EL (cell line): Measurements from ENCODE around the gene ATP13A4.
"Not testable (repeated sequence)": the region's sequence is repeated elsewhere in the genome, so short reads cannot be mapped to it uniquely, and the experiment has no call there.

Experiments used
- DNase-seq: peaks from one replicate; pipeline ENCODE4 v3.0.0-alpha.2; 2016

ATP13A4 gene

DNA sequence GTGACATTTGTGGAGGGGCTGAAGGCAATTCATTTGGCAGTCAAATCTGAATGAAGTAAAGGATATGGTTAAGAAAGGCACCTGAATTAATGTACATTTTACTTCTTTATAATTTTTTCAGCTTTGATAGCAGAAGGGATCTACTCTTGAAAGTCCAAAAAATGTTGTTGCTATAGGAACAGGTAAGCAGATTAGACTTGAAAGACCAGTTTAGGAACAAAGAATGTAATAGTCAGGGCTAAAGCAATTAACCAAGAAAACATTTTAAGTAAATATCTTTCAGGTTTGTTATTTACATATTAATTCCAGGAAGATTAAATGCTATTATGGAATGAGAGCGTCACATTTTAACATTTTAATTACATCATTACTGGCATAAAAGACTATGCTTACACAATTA lies 1.1 kb downstream of the ATP13A4 start:
- DNase-seq: no peak

DNA sequence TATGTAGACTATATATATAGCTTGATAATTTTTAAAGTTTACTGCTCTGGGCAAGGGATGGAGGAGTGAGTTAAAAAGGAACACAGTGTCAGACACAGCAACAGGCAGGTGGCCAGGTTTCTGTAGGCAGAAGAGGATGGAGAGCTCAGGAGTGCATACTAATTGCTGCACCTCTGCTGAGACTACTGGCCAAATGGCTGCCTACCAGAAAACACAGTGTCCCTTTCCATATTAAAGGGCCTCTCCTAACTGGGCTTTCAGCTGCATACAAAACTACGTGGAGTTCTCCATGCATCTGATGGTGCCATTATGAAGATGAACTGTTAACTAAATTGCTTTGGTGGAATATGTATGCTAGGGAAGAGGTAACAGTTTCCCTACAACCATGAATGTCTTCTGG lies 1.8 kb downstream of the ATP13A4 start:
- no peak for DNase-seq

- DNase-seq: no peak
Measured at GRCh38 chr3:193548406-193548805, 6.3 kb downstream of the ATP13A4 start.

DNA sequence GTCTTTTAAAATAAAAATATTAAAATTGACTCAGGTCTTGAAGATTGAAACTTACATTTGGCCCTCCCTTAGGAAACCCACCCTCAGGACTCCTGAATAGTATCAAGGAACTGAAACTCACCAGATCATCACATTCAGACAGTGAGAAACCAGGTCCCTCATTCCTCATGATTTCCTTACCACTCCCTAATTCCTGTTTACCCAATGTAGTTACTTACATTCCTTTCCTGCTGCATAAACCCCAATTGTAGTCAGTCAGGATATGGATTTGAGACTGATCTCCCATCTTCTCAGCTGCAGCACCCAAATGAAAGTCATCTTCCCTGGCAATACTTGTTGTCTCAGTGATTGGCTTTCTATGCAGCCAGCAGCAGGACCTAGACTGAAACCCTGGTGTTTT lies 8.6 kb downstream of the ATP13A4 start:
- DNase-seq: no peak

DNA sequence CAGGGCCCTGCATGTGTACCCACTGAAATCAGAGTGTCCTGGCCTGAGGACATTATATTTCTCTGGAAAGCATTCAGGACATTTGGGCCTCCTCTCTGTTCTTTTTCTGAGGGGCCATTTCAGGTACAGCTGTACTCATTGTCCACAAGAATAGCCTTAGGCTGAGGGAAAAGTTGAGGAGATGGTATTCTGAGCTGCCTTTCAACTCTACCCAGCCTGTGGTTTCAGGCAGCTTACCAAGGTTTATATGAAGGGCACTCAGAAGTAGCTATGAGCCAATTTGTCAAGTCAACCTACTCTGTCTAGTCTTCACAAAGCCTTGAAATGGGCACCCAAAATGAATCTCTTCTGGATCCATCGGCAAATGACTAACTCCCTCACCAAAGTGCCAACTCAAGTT lies 9.4 kb downstream of the ATP13A4 start:
- DNase-seq: no peak

DNA sequence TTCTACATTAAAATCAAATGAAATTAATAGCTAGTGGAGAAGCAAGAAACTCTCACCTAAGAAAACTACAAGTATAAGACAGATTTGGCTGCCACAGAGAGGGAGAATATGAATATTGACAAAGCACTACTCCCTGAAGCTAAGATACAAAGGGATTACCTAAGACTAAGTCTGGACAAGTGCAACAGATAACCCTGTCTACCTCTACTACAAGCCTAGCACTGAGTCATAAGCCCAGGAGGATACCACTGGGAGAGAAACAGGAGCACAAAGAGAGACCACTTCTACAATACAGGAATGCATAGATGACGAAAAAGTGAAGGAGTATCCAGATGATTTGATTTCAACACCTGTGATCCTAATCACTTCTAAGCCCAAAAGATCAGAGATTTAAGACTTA lies 10.4 kb downstream of the ATP13A4 start:
- no peak for DNase-seq

DNA sequence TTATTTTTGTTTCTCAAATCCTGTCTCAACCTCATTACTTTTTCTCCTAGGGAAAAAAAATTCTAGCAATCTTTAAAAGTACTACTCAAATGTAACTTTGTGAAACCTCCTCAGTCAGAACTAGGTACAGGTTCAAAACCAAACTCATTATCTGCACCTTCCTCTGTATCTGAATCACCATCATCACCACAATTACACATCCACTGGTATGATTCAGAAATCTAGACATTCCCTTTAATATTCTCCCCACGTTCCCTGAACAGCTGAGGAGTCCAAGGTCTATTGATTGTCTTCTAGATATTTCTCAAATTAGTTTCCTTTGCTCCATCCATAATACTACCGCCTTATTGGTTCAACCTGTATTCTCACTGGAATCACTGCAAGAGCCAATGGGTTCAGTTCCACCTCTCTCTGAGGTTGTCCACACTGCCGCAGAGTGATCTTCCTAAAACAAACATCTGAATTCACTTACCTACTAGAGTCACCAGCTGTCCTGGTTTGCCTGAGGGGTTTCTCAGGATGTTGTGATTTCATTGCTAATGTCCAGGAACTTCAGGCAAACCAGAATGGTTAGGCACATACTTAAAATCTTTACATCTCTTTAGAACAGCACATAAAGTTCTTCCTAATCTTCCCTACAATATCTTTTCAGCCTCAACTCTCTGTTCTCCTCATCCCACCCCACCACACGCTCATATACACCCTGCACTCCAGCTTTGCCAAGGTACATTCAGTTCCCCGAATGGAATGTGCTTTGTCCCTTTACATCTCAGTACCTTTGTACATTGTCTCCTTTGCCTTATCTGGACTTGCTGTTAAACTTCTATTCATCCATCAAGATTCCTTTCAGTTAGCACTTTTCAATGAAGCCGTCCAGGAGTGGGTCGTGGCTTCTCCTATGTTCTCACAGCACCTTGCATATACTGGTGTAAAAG lies 24.2 kb downstream of the ATP13A4 start:
- DNase-seq: no peak

- DNase-seq: not testable (repeated sequence)
Measured at GRCh38 chr3:193526085-193526484, 28.6 kb downstream of the ATP13A4 start.

GRCh38 chr3:193522473-193522872 lies 32.2 kb downstream of the ATP13A4 start:
- DNase-seq: no peak

- DNase-seq: no peak
Measured at GRCh38 chr3:193520738-193521137, 34.0 kb downstream of the ATP13A4 start.

- DNase-seq: no peak
Measured at GRCh38 chr3:193515966-193516365, 38.7 kb downstream of the ATP13A4 start.

DNA sequence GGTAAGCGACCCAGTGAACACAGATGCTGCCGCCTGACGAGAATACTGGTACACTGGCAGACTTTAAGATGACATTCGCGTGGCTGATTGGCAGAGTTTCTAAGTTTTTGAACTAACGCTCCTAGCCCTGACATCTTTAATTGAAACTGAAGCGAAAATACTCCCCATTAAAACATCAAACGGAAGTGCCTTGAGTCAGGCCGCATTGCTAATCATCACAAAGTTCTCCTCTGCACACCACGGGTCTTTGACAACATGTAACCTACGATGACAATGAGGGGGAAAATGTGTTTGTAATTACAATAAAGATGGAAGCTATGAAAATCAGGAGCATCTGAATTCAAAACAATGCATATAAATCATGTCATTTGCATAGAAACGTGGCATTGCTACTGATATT lies 44.5 kb downstream of the ATP13A4 start:
- no peak for DNase-seq

DNA sequence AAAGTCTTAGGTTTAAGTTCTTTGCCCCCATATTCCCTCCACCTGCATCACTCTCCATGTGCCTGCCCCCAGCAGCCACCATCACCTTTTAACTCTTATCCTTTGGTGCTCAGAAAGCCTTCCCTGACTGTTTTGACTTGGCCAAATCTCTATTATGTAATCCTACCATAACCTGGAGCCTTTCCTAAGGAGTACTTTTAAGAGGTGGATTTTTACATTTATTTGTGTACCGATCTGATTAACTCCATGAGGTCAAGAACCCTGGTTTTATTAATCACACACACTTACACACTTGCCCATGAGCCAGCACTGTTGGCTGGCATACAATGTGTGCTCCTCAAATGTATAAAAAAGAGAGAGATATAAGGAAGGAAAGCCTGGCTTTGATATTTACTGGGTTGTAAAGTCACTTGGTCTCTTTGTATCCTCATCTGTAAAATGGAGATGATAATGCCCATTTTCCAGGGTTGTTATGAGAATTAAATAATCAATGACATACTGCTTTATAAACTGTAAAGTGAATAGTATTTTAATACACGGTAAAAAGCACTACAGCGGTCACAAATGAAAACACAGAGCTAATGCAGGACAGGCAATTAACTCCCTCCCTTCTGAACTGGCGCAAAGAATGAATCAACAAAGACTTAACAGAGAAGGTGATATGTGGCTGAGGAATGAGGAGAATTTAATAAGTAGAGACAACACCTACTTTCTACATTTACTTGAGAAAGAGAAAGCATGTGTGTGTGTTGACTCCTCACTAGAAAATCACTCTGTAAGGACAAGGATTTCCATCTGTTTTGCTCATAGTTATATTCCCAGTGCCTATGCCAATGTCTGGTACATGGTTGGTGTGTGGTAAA lies 45.4 kb downstream of the ATP13A4 start:
- DNase-seq: no peak

- DNase-seq: no peak
Measured at GRCh38 chr3:193508108-193508507, 46.6 kb downstream of the ATP13A4 start.

- peak; percentile 21 for DNase-seq
Measured at GRCh38 chr3:193507566-193507965, 47.1 kb downstream of the ATP13A4 start.

GRCh38 chr3:193506921-193507320 lies 47.8 kb downstream of the ATP13A4 start:
- DNase-seq: no peak

DNA sequence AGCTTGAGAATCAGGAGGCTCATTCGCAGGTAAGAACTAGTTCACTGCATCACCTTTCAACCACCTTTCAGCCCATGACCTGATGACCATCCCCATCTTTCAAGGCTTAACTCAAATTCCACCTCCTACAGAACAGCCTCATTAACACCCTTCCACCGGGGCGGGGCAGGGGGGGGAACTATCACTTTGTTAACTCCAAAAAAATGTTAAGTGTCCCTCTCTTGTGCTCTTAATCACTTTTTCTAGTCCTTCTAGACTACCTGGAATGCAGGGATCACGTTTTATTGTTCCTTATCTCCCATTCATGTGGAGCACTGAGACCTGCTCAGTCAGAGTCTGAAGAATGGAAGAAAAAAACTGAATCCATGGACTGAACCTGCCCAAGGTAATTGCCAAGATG lies 51.8 kb downstream of the ATP13A4 start:
- DNase-seq: no peak

- no peak for DNase-seq
Measured at GRCh38 chr3:193499801-193500485, 54.8 kb downstream of the ATP13A4 start.

DNA sequence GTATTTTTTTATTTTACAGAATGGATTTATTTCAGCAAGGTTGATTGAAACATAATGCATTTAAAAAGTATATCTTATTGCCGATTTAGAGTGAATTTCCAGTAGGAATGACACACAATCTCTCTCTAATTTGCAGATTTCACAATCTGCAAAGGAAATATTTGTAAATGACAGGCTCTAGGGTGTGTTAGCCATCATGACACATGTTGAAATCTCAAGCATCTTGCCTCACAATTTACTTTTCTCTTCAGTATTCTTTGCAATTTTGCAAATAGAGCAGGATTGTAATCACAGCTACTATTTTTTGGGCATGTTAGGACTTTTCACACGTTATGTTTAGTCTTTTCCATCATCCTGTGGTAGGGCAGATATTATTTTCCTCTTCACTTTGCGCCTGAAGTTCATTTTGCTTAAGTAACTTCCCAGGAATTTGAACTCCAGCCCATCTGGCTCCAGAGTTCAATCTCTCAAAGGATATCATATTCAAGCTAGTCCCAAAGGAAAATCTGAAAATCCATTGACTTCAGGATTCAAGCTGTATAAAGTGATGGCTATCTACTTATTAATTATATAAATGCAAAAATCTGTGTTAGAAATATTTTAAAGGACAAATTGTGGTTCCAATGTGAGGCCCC lies 55.4 kb downstream of the ATP13A4 start:
- no peak for DNase-seq

DNA sequence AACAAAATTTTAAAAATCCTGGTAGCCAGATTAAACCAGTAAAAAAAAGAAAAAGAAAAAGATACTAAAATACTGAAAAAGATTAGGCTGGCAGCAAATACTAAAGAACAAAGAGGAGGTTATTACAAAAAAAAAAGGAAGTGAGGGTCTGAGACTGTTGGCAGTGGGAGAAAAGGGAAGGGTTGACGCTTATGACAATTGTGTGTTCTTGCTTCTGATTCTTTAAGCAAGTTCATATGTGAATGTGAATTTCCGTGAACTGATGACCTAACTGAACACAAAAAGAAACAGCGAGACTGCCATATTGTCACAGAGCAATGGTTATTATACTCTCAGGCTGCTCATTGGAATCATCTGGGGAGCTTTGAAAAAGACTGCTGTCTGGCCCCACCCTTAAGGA lies 56.5 kb downstream of the ATP13A4 start:
- DNase-seq: no peak

DNA sequence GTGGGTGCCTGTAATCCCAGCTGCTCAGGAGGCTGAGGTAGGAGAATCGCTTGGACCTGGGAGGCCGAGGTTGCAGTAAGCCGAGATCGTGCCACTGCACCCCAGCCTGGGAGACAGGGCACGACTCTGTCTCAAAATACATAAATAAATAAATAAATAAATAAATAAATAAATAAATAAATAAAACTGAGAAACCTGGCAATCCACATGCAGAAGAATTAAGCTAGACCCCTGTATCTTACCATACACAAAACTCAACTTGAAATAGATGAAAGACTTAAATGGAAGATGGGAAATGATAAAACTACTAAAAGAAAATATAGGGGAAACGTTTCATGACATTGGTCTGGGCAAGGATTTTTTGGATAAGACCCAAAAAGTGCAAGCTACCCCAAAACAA lies 58.0 kb downstream of the ATP13A4 start:
- DNase-seq: no peak

- no peak for DNase-seq
Measured at GRCh38 chr3:193491026-193491425, 63.7 kb downstream of the ATP13A4 start.

DNA sequence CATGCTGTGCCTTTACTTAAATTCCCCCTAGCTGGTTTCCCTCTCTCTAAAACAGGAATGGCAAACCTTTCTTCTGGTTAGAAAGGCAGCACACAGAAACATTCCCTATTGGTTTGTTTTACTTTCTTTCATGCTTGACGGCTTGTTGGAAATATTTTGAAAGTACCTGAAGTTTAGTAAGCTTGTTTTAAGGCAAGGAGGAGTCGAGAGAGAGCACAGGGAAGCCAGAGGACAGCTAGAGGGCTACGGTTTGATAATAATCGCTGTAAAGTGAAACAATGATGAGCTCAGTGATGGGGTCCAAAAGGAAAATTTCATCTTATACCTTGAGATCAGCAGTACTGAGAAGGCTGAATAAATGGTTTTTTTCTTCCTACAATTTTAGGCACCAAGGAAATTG lies 64.1 kb downstream of the ATP13A4 start:
- DNase-seq: no peak
